ENCODE measurements around the gene LCE1A. TPM values are rescaled to one million over a fixed set of nuclear protein-coding genes. Genes with fewer than 3 reads are reported as not detected.

Gene LCE1A
- not detected for total RNA-seq (2013)
- not detected for polyA plus RNA-seq
- not detected in 2 replicates for polyA minus RNA-seq
- total RNA-seq = 0 to 0.08 (median 0) reads per million in 11 experiments

GRCh38 chr1:152827173-152827572, at the start of gene LCE1A:
TSS of gene LCE1A (plus strand) at chr1:152827473. CDS start at chr1:152827473, 0 bp downstream.
- 83% methylated on average over 2 of the region's 2 CpGs for WGBS (ENCODE audit: insufficient coverage)
- peaks cover 5 to 11% (median 6%) of the 10 kb centered on the region in 3 donors for H3K27me3 Mint-ChIP-seq (ENCODE audit: low read depth in 3 of 3)

DNA sequence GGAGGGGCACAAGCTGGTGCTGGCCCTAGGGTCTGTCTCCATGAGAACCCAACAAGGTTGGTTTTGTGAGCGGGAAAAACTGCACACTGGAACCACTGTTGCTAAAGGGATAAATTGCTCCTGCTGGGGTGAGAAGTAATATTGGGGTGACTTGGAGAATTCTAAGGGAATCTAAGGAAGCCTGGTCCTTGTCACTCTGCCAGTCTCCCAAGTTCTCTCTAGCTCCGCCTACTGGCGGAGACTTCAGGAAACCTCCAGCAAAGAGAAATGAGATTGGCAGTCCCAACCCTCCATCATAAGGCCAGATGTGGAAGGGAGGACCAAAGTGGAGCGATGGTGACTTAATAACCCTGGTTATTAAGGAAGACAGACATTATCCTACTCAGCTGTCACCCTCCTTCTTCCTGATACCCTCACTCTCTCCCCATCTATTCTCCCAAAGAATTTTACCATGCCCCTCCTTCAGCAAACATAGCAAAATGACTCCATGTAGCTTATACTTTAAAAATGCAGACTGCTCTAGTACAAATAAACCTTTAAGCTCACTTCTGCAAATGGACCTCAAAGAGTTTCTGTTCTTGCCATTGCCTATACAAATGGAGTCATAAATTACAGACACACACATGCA, 49.6 kb upstream of the LCE1A start:
- H3K79me2 ChIP-seq (ENCODE audit: insufficient read depth, low read length) = no peaks in the 10 kb centered on the region
- H3K4me2 ChIP-seq (replicated peaks; ENCODE audit: extremely low read depth, low read length, poor library complexity, severe bottlenecking) = no peak overlapping the region
- Mint-ChIP-seq H3K4me1 (no peaks in the 10 kb centered on the region), H3K4me3 (no peak overlapping the region), H3K27ac (no peak overlapping the region), H3K27me3 (ENCODE audit: low read depth in 3 of 3) (peaks cover 8 to 14% (median 8%) of the 10 kb centered on the region in 3 donors), H3K36me3 (no peaks in the 10 kb centered on the region), H3K9me3 (peaks cover 0 to 4% (median 2%) of the 10 kb centered on the region in 7 donors)
- no peak overlapping the region for H2AFZ ChIP-seq (ENCODE audit: insufficient read depth, low read depth, low read length, poor library complexity, severe bottlenecking)
- no peak overlapping the region for H3K27ac ChIP-seq (ENCODE audit: low read depth in 1 of 2, low read length in 2 of 2)
- no peak overlapping the region for H3K4me3 ChIP-seq (replicated peaks in 1 of 3; ENCODE audit: low read depth in 2 of 3, low read length in 3 of 3)
- H3K4me1 ChIP-seq (ENCODE audit: control insufficient read depth in 1 of 2, insufficient read depth in 2 of 2, low read length in 2 of 2) = no peaks in the 10 kb centered on the region
- H3K27me3 ChIP-seq (ENCODE audit: control insufficient read depth in 2 of 2, insufficient read depth in 2 of 2, low read length in 2 of 2) = peaks cover 0 to 2% of the 10 kb centered on the region in 2 donors
- no peaks in the 10 kb centered on the region for H3K36me3 ChIP-seq (replicated peaks in 1 of 2; ENCODE audit: control insufficient read depth in 1 of 2, insufficient read depth in 2 of 2, low read length in 2 of 2)
- no peaks in the 10 kb centered on the region for H4K20me1 ChIP-seq (ENCODE audit: insufficient read depth, low read length)
- 80% methylated on average over 1 of the region's 4 CpGs for WGBS (ENCODE audit: insufficient coverage)
- no peak for DNase-seq
- intact Hi-C loops (cut with micrococcal nuclease) = no loop called here
- H3K9ac ChIP-seq (ENCODE audit: insufficient read depth, low read length, poor library complexity, severe bottlenecking) = no peak overlapping the region
- peak; percentile 14 for TF ChIP-seq CTCF (IDR thresholded peaks at IDR 0.05)
- H3K9me3 ChIP-seq (replicated peaks in 1 of 2; ENCODE audit: control insufficient read depth in 1 of 2, insufficient read depth in 1 of 2, low read length in 2 of 2) = no peaks in the 10 kb centered on the region

More at GRCh38 chr1:152827173-152827572, at the start of gene LCE1A:
- Histone ChIP-seq H3K9me3 (replicated peaks in 1 of 2; ENCODE audit: control insufficient read depth in 1 of 2, insufficient read depth in 1 of 2, low read length in 2 of 2) (no peaks in the 10 kb centered on the region), H3K27ac (ENCODE audit: low read depth in 1 of 2, low read length in 2 of 2) (no peak within 1 kb of the TSS), H3K4me3 (replicated peaks in 1 of 3; ENCODE audit: low read depth in 2 of 3, low read length in 3 of 3) (no peak within 1 kb of the TSS), H2AFZ (ENCODE audit: insufficient read depth, low read depth, low read length, poor library complexity, severe bottlenecking) (no peak within 1 kb of the TSS), H3K4me2 (replicated peaks; ENCODE audit: extremely low read depth, low read length, poor library complexity, severe bottlenecking) (no peak within 1 kb of the TSS), H3K79me2 (ENCODE audit: insufficient read depth, low read length) (no peaks in the 10 kb centered on the region), H3K36me3 (replicated peaks in 1 of 2; ENCODE audit: control insufficient read depth in 1 of 2, insufficient read depth in 2 of 2, low read length in 2 of 2) (no peaks in the 10 kb centered on the region), H4K20me1 (ENCODE audit: insufficient read depth, low read length) (no peaks in the 10 kb centered on the region), H3K9ac (ENCODE audit: insufficient read depth, low read length, poor library complexity, severe bottlenecking) (no peak within 1 kb of the TSS), H3K4me1 (ENCODE audit: control insufficient read depth in 1 of 2, insufficient read depth in 2 of 2, low read length in 2 of 2) (no peaks in the 10 kb centered on the region), H3K27me3 (ENCODE audit: control insufficient read depth in 2 of 2, insufficient read depth in 2 of 2, low read length in 2 of 2) (no peaks in the 10 kb centered on the region)
- Mint-ChIP-seq H3K4me1 (no peaks in the 10 kb centered on the region), H3K36me3 (no peaks in the 10 kb centered on the region), H3K4me3 (peak within 1 kb of the TSS; percentile 21 to 39), H3K27ac (no peak within 1 kb of the TSS), H3K9me3 (peaks cover 0 to 10% (median 5%) of the 10 kb centered on the region in 7 donors)
- intact Hi-C loops (cut with micrococcal nuclease) = no loop called here
- DNase-seq = no peak
- TF ChIP-seq CTCF (IDR thresholded peaks at IDR 0.05) = no peak

Measured in CD14-positive monocyte (primary cell).